ENCODE results near the gene LAS1L.

- no peak for TF ChIP-seq CTCF (IDR thresholded peaks at IDR 0.05)
- no peak for TF ChIP-seq POLR2A (IDR thresholded peaks at IDR 0.05)
Measured at GRCh38 chrX:65578346-65578745, 43.8 kb upstream of the LAS1L start.
